Activated T-cell treated with anti-CD3 and anti-CD28 coated beads, Interleukin-2, amount 50 U/mL, for 72 hours (primary cell): ENCODE results near the gene MIA2. TPM values are rescaled to one million over a fixed set of nuclear protein-coding genes. Genes with fewer than 3 reads are reported as not detected.

Experiments used
- ATAC-seq, 2 donors: fragments of 150-1000 bp; cut with Tn5 transposase; replicated peaks in 1 of 2; 2 replicates each; pipeline ENCODE4 v1.10.0; 2021; ENCODE audit warnings: moderate library complexity in 2 of 2, mild to moderate bottlenecking in 1 of 2
- DNase-seq, 2 donors: peaks; one replicate each; pipeline ENCODE4 v3.0.0; 2021 to 2022; ENCODE audit warnings: mixed read lengths in 1 of 2
- H3K27ac Mint-ChIP-seq: one replicate; pipeline ENCODE4 v1.8.0; 2022; ENCODE audit warnings: mild to moderate bottlenecking, moderate library complexity, mixed read lengths
- H3K27me3 Mint-ChIP-seq: one replicate; pipeline ENCODE4 v1.8.0; 2022; ENCODE audit warnings: low read depth, mixed read lengths
- H3K36me3 Mint-ChIP-seq, 2 donors: one replicate each; pipeline ENCODE4 v1.8.0; 2022; ENCODE audit warnings: mixed read lengths in 2 of 2, mild to moderate bottlenecking in 1 of 2; ENCODE audit not compliant: insufficient read depth in 2 of 2
- H3K4me1 Mint-ChIP-seq: one replicate; pipeline ENCODE4 v1.8.0; 2022; ENCODE audit warnings: low read depth, mixed read lengths
- H3K4me3 Mint-ChIP-seq, 2 donors: one replicate each; pipeline ENCODE4 v1.8.0; 2022; ENCODE audit warnings: mild to moderate bottlenecking in 2 of 2, mixed read lengths in 2 of 2, moderate library complexity in 2 of 2
- H3K9me3 Mint-ChIP-seq, 2 donors: one replicate each; pipeline ENCODE4 v1.8.0; 2022; ENCODE audit warnings: mixed read lengths in 2 of 2
- total RNA-seq, 2 donors: library from RNA; stranded (reverse); gene quantifications; one replicate each; pipeline ENCODE4 v1.2.3, GENCODE V29; 2022

The MIA2 gene
- total RNA-seq, 2 donors from 2014 or later = 54.5 to 56.7 TPM

- H3K27ac Mint-ChIP-seq = peak overlapping the region; percentile 95
- H3K36me3 Mint-ChIP-seq = no peaks in the 10 kb centered on the region
- ATAC-seq (peak; percentile 63 to 68), DNase-seq (peak; percentile 81 to 85)
- H3K4me3 Mint-ChIP-seq = peak overlapping the region; percentile 93 to 98
- H3K4me1 Mint-ChIP-seq = peaks cover 43% of the 10 kb centered on the region
- no peaks in the 10 kb centered on the region for H3K27me3 Mint-ChIP-seq
- no peaks in the 10 kb centered on the region for H3K9me3 Mint-ChIP-seq
These were observed 199.1 kb downstream of the MIA2 start for GRCh38 chr14:39432619-39433451.

GRCh38 chr14:39433452-39433813, 199.7 kb downstream of the MIA2 start:
- Mint-ChIP-seq H3K4me3 (peak overlapping the region; percentile 93 to 98), H3K27ac (peak overlapping the region; percentile 95), H3K27me3 (no peaks in the 10 kb centered on the region), H3K4me1 (peaks cover 39% of the 10 kb centered on the region), H3K9me3 (no peaks in the 10 kb centered on the region), H3K36me3 (no peaks in the 10 kb centered on the region)
- DNase-seq (no peak), ATAC-seq (no peak)

- H3K36me3 Mint-ChIP-seq = no peaks in the 10 kb centered on the region
- no peak overlapping the region for H3K4me3 Mint-ChIP-seq
- H3K27ac Mint-ChIP-seq = no peak overlapping the region
These were observed 200.7 kb downstream of the MIA2 start for GRCh38 chr14:39434401-39434800.

GRCh38 chr14:39435241-39435640, 201.5 kb downstream of the MIA2 start:
- H3K27ac Mint-ChIP-seq = no peak overlapping the region
- no peaks in the 10 kb centered on the region for H3K36me3 Mint-ChIP-seq
- H3K4me3 Mint-ChIP-seq = no peak overlapping the region
- no peaks in the 10 kb centered on the region for H3K27me3 Mint-ChIP-seq
- H3K9me3 Mint-ChIP-seq = no peaks in the 10 kb centered on the region
- ATAC-seq (no peak), DNase-seq (no peak)
- peaks cover 21% of the 10 kb centered on the region for H3K4me1 Mint-ChIP-seq

More at GRCh38 chr14:39434401-39434800, 200.7 kb downstream of the MIA2 start:
- H3K9me3 Mint-ChIP-seq = no peaks in the 10 kb centered on the region
- no peaks in the 10 kb centered on the region for H3K27me3 Mint-ChIP-seq
- no peak for DNase-seq
- no peak for ATAC-seq
- peaks cover 30% of the 10 kb centered on the region for H3K4me1 Mint-ChIP-seq

Other genes starting within 250 kb of the MIA2 start
- gene SEC23A, start 130.7 kb upstream of the MIA2 start, total RNA-seq = 10 to 100 TPM; 60.9 to 71.3 TPM
- 10 to 100 TPM; 25.5 to 27.2 TPM for gene GEMIN2, start 119.6 kb upstream of the MIA2 start, total RNA-seq
- gene TRAPPC6B, start 63.6 kb upstream of the MIA2 start, total RNA-seq = 10 to 100 TPM; 40.8 to 42.4 TPM
- gene PNN, start 58.7 kb upstream of the MIA2 start, total RNA-seq = 100 to 1,000 TPM; 102 to 130 TPM
- 10 to 100 TPM; 13.3 to 16.7 TPM for gene FBXO33, start 198.5 kb downstream of the MIA2 start, total RNA-seq